ENCODE measurements around the gene WNT5B. TPM values are rescaled to one million over a fixed set of nuclear protein-coding genes. Genes with fewer than 3 reads are reported as not detected.

Gene WNT5B
- total RNA-seq, 3 donors from 2014 or later (not counting 1 experiment from before 2014, with no cell fraction given): not detected

GRCh38 chr12:1644534-1645438, 15.8 kb downstream of the WNT5B start:
- no peaks in the 10 kb centered on the region for H3K36me3 Mint-ChIP-seq
- H3K4me3 ChIP-seq (ENCODE audit: low read length): no peak overlapping the region
- WGBS (ENCODE audit: insufficient coverage): 83% methylated on average over 15 of the region's 15 CpGs
- DNase-seq (no peak), ATAC-seq (no peak)
- no peak overlapping the region for H3K27ac Mint-ChIP-seq
- peaks cover 4% of the 10 kb centered on the region for H3K4me1 ChIP-seq (ENCODE audit: control insufficient read depth, insufficient read depth, low read length)
- no peak overlapping the region for H3K4me3 Mint-ChIP-seq
- H3K9me3 ChIP-seq (ENCODE audit: control insufficient read depth, insufficient read depth, low read length): no peaks in the 10 kb centered on the region
- no peak overlapping the region for H3K27ac ChIP-seq (ENCODE audit: low read length)
- H3K27me3 ChIP-seq (ENCODE audit: control insufficient read depth, insufficient read depth, low read length): no peaks in the 10 kb centered on the region
- no peaks in the 10 kb centered on the region for H3K36me3 ChIP-seq (ENCODE audit: control insufficient read depth, insufficient read depth, low read length)
- intact Hi-C loops (cut with micrococcal nuclease): no loop called here
- H3K4me1 Mint-ChIP-seq: no peaks in the 10 kb centered on the region
- no peak for TF ChIP-seq CTCF (IDR thresholded peaks at IDR 0.05)
- peaks cover 6% of the 10 kb centered on the region in 2 donors for H3K27me3 Mint-ChIP-seq (ENCODE audit: low read depth in 2 of 2)
- H3K9me3 Mint-ChIP-seq: no peaks in the 10 kb centered on the region

- H3K9me3 ChIP-seq (ENCODE audit: control insufficient read depth, insufficient read depth, low read length): no peaks in the 10 kb centered on the region
- no peaks in the 10 kb centered on the region for H3K27me3 ChIP-seq (ENCODE audit: control insufficient read depth, insufficient read depth, low read length)
- no peak overlapping the region for H3K27ac ChIP-seq (ENCODE audit: low read length)
- no peak for TF ChIP-seq CTCF (IDR thresholded peaks at IDR 0.05)
- 96% methylated on average over 29 of the region's 29 CpGs for WGBS (ENCODE audit: insufficient coverage)
- H3K9me3 Mint-ChIP-seq: no peaks in the 10 kb centered on the region
- H3K36me3 ChIP-seq (ENCODE audit: control insufficient read depth, insufficient read depth, low read length): no peaks in the 10 kb centered on the region
- H3K4me1 Mint-ChIP-seq: no peaks in the 10 kb centered on the region
- ATAC-seq: no peak
- H3K4me3 ChIP-seq (ENCODE audit: low read length): no peak overlapping the region
- H3K36me3 Mint-ChIP-seq: no peaks in the 10 kb centered on the region
- no peak overlapping the region for H3K4me3 Mint-ChIP-seq
- DNase-seq: no peak
- peaks cover 12 to 13% of the 10 kb centered on the region in 2 donors for H3K27me3 Mint-ChIP-seq (ENCODE audit: low read depth in 2 of 2)
- intact Hi-C loops (cut with micrococcal nuclease): no loop called here
- H3K4me1 ChIP-seq (ENCODE audit: control insufficient read depth, insufficient read depth, low read length): peaks cover 4% of the 10 kb centered on the region
- no peak overlapping the region for H3K27ac Mint-ChIP-seq
These were observed 16.8 kb downstream of the WNT5B start for GRCh38 chr12:1645819-1646218.

GRCh38 chr12:1646569-1647284, 17.7 kb downstream of the WNT5B start:
- Mint-ChIP-seq H3K36me3 (no peaks in the 10 kb centered on the region), H3K4me1 (no peaks in the 10 kb centered on the region), H3K4me3 (no peak overlapping the region), H3K27ac (no peak overlapping the region), H3K9me3 (no peaks in the 10 kb centered on the region), H3K27me3 (ENCODE audit: low read depth in 2 of 2) (peaks cover 12 to 17% of the 10 kb centered on the region in 2 donors)
- peak in 1 of 3 donors; percentile 43 for ATAC-seq
- no peaks in the 10 kb centered on the region for H3K27me3 ChIP-seq (ENCODE audit: control insufficient read depth, insufficient read depth, low read length)
- no peaks in the 10 kb centered on the region for H3K9me3 ChIP-seq (ENCODE audit: control insufficient read depth, insufficient read depth, low read length)
- H3K27ac ChIP-seq (ENCODE audit: low read length): no peak overlapping the region
- intact Hi-C loops (cut with micrococcal nuclease): no loop called here
- no peak overlapping the region for H3K4me3 ChIP-seq (ENCODE audit: low read length)
- no peak for DNase-seq
- TF ChIP-seq CTCF (IDR thresholded peaks at IDR 0.05): no peak
- 61% methylated on average over 21 of the region's 21 CpGs for WGBS (ENCODE audit: insufficient coverage)
- peaks cover 4% of the 10 kb centered on the region for H3K4me1 ChIP-seq (ENCODE audit: control insufficient read depth, insufficient read depth, low read length)
- H3K36me3 ChIP-seq (ENCODE audit: control insufficient read depth, insufficient read depth, low read length): no peaks in the 10 kb centered on the region
